Measurements from ENCODE around the gene SRBD1.

Gene SRBD1

GRCh38 chr2:45469314-45470099 is 141.6 kb downstream of the SRBD1 start:
- no peak for DNase-seq (ENCODE audit: low read depth in 2 of 2)

GRCh38 chr2:45468279-45468678 is 142.8 kb downstream of the SRBD1 start:
- no peak for DNase-seq (ENCODE audit: low read depth in 2 of 2)

GRCh38 chr2:45466053-45466452 is 145.0 kb downstream of the SRBD1 start:
- DNase-seq (ENCODE audit: low read depth in 2 of 2) = no peak

GRCh38 chr2:45460825-45461224 is 150.2 kb downstream of the SRBD1 start:
- DNase-seq (ENCODE audit: low read depth in 2 of 2) = no peak

GRCh38 chr2:45459860-45460259 is 151.2 kb downstream of the SRBD1 start:
- no peak for DNase-seq (ENCODE audit: low read depth in 2 of 2)

- no peak for DNase-seq (ENCODE audit: low read depth in 2 of 2)
Measured at GRCh38 chr2:45458909-45459563, 152.0 kb downstream of the SRBD1 start.

GRCh38 chr2:45457211-45457945 is 153.7 kb downstream of the SRBD1 start:
- DNase-seq (ENCODE audit: low read depth in 2 of 2) = no peak

- no peak for DNase-seq (ENCODE audit: low read depth in 2 of 2)
Measured at GRCh38 chr2:45452866-45453265, 158.2 kb downstream of the SRBD1 start.

GRCh38 chr2:45450634-45451033 is 160.4 kb downstream of the SRBD1 start:
- DNase-seq (ENCODE audit: low read depth in 2 of 2) = no peak

GRCh38 chr2:45448217-45448616 is 162.8 kb downstream of the SRBD1 start:
- no peak for DNase-seq (ENCODE audit: low read depth in 2 of 2)

GRCh38 chr2:45446016-45446415 is 165.1 kb downstream of the SRBD1 start:
- no peak for DNase-seq (ENCODE audit: low read depth in 2 of 2)

- no peak for DNase-seq (ENCODE audit: low read depth in 2 of 2)
Measured at GRCh38 chr2:45445037-45445436, 166.0 kb downstream of the SRBD1 start.

- no peak for DNase-seq (ENCODE audit: low read depth in 2 of 2)
Measured at GRCh38 chr2:45443012-45443411, 168.1 kb downstream of the SRBD1 start.

GRCh38 chr2:45442026-45442425 is 169.0 kb downstream of the SRBD1 start:
- no peak for DNase-seq (ENCODE audit: low read depth in 2 of 2)

GRCh38 chr2:45441571-45441970 is 169.5 kb downstream of the SRBD1 start:
- DNase-seq (ENCODE audit: low read depth in 2 of 2) = no peak

- DNase-seq (ENCODE audit: low read depth in 2 of 2) = no peak
Measured at GRCh38 chr2:45439788-45440773, 171.0 kb downstream of the SRBD1 start.

- no peak for DNase-seq (ENCODE audit: low read depth in 2 of 2)
Measured at GRCh38 chr2:45438872-45439665, 172.0 kb downstream of the SRBD1 start.

- no peak for DNase-seq (ENCODE audit: low read depth in 2 of 2)
Measured at GRCh38 chr2:45436456-45436855, 174.6 kb downstream of the SRBD1 start.

- DNase-seq (ENCODE audit: low read depth in 2 of 2) = no peak
Measured at GRCh38 chr2:45435316-45435715, 175.8 kb downstream of the SRBD1 start.

GRCh38 chr2:45433363-45433762 is 177.7 kb downstream of the SRBD1 start:
- no peak for DNase-seq (ENCODE audit: low read depth in 2 of 2)

GRCh38 chr2:45432406-45432805 is 178.7 kb downstream of the SRBD1 start:
- DNase-seq (ENCODE audit: low read depth in 2 of 2) = no peak

All from activated CD4-positive, alpha-beta T cell treated with anti-CD3 and anti-CD28 coated beads for 24 hours (primary cell).